Activated naive CD4-positive, alpha-beta T cell treated with anti-CD3 and anti-CD28 coated beads, Interleukin-2, amount 10 ng/mL, durations not matched to agents 7 days and 5 days (primary cell): ENCODE measurements around the gene PEG3.
"Not testable (repeated sequence)": the region's sequence is repeated elsewhere in the genome, so short reads cannot be mapped to it uniquely, and the experiment has no call there.

Experiments used
- CTCF ChIA-PET: fragments of 350-600 bp; sonication (Branson Sonifier 250); formaldehyde crosslinking; loops from one replicate; lab custom pipeline; 2021; ENCODE audit warnings: antibody characterized with exemption; lab: Charles Lee
- DNase-seq: peaks from one replicate; pipeline ENCODE4 v3.0.0-alpha.2; 2020
- H3K27ac Mint-ChIP-seq: one replicate; pipeline ENCODE4 v1.8.0; 2021; ENCODE audit warnings: mild to moderate bottlenecking, moderate library complexity, mixed read lengths
- H3K27me3 Mint-ChIP-seq: one replicate; pipeline ENCODE4 v1.8.0; 2021; ENCODE audit warnings: mild to moderate bottlenecking, mixed read lengths
- H3K36me3 Mint-ChIP-seq: one replicate; pipeline ENCODE4 v1.8.0; 2021; ENCODE audit warnings: mixed read lengths
- H3K4me1 Mint-ChIP-seq: one replicate; pipeline ENCODE4 v1.8.0; 2021; ENCODE audit warnings: mixed read lengths
- H3K4me3 Mint-ChIP-seq: one replicate; pipeline ENCODE4 v1.8.0; 2021; ENCODE audit warnings: mild to moderate bottlenecking, moderate library complexity, mixed read lengths
- H3K9me3 Mint-ChIP-seq: one replicate; pipeline ENCODE4 v1.8.0; 2021; ENCODE audit warnings: mixed read lengths

Gene PEG3

DNA sequence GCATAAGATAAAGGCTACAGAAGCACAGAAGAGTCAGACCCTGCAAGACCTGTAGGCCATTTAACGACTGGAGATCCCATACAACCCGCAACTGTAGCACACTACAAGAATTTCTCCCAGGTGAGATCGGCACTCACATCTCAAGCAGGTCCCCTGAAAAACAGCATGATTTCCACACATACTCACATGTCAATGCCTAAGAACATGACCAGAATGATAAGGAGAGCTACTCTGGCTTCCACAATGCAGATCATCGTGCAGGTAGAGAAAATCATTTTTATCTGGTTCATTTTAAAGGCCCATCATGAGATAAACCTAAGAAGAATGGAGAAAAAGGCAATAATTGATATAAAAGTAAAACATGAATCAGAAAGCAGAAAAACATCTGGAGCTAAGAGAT, 17.5 kb upstream of the PEG3 start:
- H3K36me3 Mint-ChIP-seq = no peaks in the 10 kb centered on the region
- no peak for DNase-seq
- H3K4me3 Mint-ChIP-seq = no peak overlapping the region
- H3K27ac Mint-ChIP-seq = no peak overlapping the region
- peaks cover 57% of the 10 kb centered on the region for H3K9me3 Mint-ChIP-seq
- H3K27me3 Mint-ChIP-seq = no peaks in the 10 kb centered on the region
- CTCF ChIA-PET = no interaction called here
- no peaks in the 10 kb centered on the region for H3K4me1 Mint-ChIP-seq

DNA sequence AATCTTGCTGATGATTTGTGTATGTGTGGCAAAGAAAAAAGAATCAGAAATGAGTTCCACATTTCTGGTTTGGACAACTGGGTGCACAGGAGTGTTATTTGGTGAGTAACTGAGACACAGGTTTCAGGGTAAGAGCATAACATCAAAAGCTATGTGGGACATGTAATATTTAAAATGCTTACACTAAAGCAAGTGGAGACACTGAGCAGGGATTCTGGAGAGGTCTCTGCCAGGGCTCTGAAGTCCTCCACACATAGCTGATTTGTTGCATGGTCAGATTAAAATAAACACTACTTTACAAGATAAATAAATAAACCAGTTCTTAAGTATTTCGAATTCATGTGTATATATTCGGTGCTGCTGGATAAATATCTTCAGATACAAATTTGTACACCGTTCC, 16.3 kb upstream of the PEG3 start:
- no peak for DNase-seq
- CTCF ChIA-PET = no interaction called here
- Mint-ChIP-seq H3K9me3 (peaks cover 61% of the 10 kb centered on the region), H3K27ac (no peak overlapping the region), H3K4me3 (no peak overlapping the region), H3K36me3 (no peaks in the 10 kb centered on the region), H3K27me3 (no peaks in the 10 kb centered on the region), H3K4me1 (no peaks in the 10 kb centered on the region)

DNA sequence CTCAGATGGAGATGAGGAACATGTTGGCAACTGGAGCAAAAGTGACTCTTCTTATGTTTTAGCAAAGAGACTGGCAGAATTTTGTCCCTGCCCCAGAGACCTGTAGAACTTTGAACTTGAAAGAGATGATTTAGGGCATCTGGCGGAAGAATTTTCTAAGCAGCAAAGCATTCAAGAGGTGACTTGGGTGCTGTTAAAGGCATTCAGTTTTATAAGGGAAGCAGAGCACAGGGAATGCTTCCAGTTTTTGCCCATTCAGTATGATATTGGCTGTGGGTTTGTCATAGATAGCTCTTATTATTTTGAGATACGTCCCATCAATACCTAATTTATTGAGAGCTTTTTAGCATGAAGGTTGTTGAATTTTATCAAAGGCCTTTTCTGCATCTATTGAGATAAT, 11.8 kb upstream of the PEG3 start:
- H3K9me3 Mint-ChIP-seq = peaks cover 59% of the 10 kb centered on the region
- CTCF ChIA-PET, DNase-seq, H3K27ac Mint-ChIP-seq, H3K4me3 Mint-ChIP-seq, H3K4me1 Mint-ChIP-seq, H3K27me3 Mint-ChIP-seq, H3K36me3 Mint-ChIP-seq: not testable (repeated sequence)

DNA sequence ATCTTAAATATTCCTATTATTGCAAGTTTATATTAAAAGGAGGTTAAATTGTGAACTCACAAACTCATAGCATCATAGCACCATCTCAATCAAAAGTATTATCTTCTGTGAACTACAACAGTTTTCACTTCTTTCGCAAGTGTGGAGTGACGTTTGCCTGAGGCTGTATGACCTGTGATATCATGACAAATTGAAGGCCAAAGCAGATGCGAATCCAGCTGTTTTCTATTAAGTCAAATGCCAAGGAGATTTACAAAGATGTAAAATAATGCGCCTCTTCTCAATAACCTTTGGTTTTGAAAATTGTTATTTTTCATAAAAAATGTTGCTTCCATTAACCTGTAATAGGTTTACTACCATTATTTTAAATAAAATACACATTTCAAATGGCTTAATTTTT, 7.6 kb upstream of the PEG3 start:
- H3K4me1 Mint-ChIP-seq = no peaks in the 10 kb centered on the region
- CTCF ChIA-PET = no interaction called here
- no peaks in the 10 kb centered on the region for H3K36me3 Mint-ChIP-seq
- H3K27me3 Mint-ChIP-seq = no peaks in the 10 kb centered on the region
- H3K9me3 Mint-ChIP-seq = peaks cover 44% of the 10 kb centered on the region
- no peak overlapping the region for H3K4me3 Mint-ChIP-seq
- H3K27ac Mint-ChIP-seq = no peak overlapping the region
- DNase-seq = no peak

DNA sequence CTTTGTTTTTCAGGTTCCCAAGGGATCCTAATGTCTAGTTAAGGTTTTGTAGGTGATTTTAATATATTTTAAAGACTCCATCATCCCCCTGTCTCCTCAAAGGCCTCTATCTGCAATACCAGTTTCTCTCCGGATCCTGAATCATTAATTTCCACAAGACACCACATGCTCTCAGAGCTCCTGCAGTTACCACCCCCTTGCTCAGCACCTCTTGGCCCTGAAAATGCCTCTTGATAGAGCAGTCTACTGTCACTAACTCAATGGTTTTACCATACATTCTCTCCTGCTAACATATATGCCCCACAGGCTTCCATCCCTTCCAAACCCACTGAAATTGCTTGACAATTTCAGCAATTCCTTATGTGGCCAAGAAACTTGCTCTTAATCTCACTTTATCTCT, 1.9 kb upstream of the PEG3 start:
- Mint-ChIP-seq H3K27ac (no peak overlapping the region), H3K9me3 (peaks cover 36% of the 10 kb centered on the region), H3K4me1 (no peaks in the 10 kb centered on the region), H3K4me3 (no peak overlapping the region), H3K36me3 (peaks cover 7% of the 10 kb centered on the region), H3K27me3 (no peaks in the 10 kb centered on the region)
- DNase-seq = no peak
- CTCF ChIA-PET = no interaction called here

DNA sequence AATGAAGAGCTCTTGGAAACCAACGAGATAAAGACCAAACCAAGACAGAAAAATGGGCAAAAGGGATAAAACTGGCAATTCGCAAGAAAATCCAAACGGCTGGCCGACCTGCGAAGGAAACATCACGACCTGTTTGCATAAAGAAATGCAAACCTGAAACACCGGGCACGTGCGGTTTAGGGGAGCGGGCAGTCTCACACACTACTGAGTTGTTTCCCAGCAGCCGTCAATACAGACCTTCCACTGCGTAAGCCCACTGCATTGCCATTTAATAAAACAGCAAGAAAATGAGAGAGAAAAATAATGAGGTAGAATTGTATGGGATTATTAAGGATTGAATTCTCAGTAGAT, 642 bp upstream of the PEG3 start:
- no peak overlapping the region for H3K27ac Mint-ChIP-seq
- H3K9me3 Mint-ChIP-seq = peaks cover 40% of the 10 kb centered on the region
- CTCF ChIA-PET = no interaction called here
- peaks cover 10% of the 10 kb centered on the region for H3K36me3 Mint-ChIP-seq
- DNase-seq = no peak
- no peak overlapping the region for H3K4me3 Mint-ChIP-seq
- no peaks in the 10 kb centered on the region for H3K4me1 Mint-ChIP-seq
- H3K27me3 Mint-ChIP-seq = no peaks in the 10 kb centered on the region

DNA sequence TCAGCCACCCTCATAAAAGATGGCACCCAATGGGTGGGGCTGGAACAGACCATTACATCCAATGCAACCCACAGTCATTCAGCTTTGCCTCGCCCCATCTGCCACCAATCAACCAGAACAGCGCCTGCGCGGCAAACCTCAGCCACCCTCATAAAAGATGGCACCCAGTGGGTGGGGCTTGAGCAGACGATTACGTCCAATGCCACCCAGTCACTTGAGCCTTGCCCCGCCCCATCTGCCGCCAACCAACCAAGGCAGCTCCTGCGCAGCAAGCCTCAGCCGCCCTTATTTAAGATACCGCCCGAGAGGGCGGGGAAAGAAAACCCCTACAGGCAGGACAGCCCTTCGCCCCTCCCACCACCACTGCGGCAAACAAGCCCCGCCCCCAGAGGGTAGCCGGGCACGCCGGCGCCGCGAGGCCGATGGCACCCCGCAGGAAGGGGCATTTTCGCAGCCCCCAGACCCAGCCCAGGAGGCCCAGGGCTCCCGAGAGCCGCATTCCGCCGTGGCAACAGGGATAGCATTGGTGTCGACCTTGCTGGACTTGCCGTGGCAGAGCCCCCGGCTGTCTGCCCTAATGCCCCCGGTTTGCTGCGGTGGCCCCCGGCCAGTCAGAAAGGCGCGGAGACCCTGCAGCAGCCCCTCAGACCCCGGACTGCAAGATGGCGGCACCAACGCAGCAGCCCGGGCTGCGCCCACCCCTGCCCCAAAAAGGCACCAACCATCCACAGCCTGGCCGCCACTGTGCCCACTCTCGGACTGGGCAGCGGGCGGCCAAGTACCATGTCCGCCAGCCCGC, 675 bp downstream of the PEG3 start:
- peak overlapping the region; percentile 33 for H3K27ac Mint-ChIP-seq
- H3K27me3 Mint-ChIP-seq = no peaks in the 10 kb centered on the region
- peaks cover 10% of the 10 kb centered on the region for H3K36me3 Mint-ChIP-seq
- no peak overlapping the region for H3K4me3 Mint-ChIP-seq
- no peak for DNase-seq
- peaks cover 46% of the 10 kb centered on the region for H3K9me3 Mint-ChIP-seq
- no peaks in the 10 kb centered on the region for H3K4me1 Mint-ChIP-seq
- CTCF ChIA-PET = no interaction called here

DNA sequence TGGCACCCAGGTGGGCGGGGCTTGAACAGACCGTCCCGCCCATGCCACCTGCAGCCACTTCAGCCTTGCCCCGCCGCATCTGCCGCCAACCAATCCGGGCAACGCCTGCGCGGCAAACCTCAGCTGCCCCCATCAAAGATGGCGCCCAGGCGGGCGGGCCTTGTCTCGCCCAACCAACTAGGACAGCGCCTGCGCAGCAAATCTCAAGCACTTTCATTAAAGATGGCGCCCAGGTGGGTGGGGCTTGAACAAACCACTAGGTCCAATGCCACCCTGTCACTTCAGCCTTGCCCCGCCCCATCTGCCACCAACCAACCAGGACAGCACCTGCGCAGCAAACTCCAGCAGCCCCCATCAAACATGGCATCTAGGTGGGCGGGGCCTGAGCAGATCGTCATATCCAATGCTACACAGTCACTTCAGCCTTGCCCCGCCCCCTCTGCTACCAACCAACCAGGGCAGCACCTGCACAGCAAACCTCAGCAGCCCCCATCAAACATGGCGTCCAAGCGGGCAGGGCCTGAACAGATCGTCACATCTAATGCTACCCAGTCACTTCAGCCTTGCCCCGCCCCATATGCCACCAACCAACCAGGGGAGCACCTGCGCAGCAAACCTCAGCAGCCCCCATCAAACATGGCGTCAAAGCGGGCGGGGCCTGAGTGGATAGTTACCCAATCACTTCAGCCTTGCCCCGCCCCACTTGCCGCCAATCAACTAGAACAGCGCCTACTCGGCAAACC, 1.4 kb downstream of the PEG3 start:
- Mint-ChIP-seq H3K9me3 (peaks cover 51% of the 10 kb centered on the region), H3K27ac (peak overlapping the region; percentile 33), H3K36me3 (peaks cover 10% of the 10 kb centered on the region), H3K4me3 (no peak overlapping the region), H3K27me3 (no peaks in the 10 kb centered on the region), H3K4me1 (no peaks in the 10 kb centered on the region)
- no peak for DNase-seq
- CTCF ChIA-PET = no interaction called here

DNA sequence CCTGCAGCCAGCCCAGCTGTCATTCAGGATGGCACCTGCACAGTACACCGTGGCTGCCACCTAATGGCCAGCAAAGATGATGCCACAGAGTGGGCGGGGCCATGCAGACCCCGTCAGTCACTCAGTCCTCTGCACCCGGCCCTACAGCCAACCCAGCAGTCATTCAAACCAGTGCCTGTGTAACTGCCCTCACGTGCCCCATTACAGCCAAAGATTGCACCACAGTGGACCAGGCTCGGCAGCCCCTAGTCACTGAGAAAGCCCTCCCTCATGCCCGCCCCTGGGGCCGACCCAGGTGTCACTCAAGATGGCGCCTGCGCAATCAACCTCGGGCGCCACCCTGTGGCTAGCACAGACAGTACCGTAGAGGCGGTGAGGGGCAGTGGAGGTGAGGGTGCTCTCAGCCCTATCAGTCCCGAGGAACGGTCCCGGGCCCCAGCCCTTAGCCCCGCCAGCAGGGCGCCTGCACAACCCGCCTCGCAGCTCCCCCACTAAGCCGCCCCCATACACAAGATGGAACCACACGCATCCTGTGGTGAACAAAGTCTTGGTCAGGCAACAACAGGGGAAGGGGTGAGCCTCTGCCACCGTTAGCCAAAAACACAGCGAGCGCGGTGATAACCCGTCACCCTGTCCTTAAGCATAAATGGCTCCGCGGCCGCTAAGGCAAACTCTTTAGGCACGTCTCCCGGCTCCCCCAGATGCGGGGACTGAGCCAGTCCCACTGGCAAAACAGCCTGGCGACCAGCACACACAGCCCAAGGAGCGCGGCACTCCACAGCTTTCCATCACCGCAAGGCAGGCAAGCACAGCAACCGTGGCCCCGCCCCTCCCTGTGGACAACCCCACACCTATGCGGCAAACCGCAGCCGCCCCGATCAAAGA, 2.3 kb downstream of the PEG3 start:
- Mint-ChIP-seq H3K4me1 (no peaks in the 10 kb centered on the region), H3K4me3 (no peak overlapping the region), H3K27ac (no peak overlapping the region), H3K9me3 (peaks cover 58% of the 10 kb centered on the region), H3K27me3 (no peaks in the 10 kb centered on the region), H3K36me3 (peaks cover 10% of the 10 kb centered on the region)
- CTCF ChIA-PET = no interaction called here
- DNase-seq = no peak

DNA sequence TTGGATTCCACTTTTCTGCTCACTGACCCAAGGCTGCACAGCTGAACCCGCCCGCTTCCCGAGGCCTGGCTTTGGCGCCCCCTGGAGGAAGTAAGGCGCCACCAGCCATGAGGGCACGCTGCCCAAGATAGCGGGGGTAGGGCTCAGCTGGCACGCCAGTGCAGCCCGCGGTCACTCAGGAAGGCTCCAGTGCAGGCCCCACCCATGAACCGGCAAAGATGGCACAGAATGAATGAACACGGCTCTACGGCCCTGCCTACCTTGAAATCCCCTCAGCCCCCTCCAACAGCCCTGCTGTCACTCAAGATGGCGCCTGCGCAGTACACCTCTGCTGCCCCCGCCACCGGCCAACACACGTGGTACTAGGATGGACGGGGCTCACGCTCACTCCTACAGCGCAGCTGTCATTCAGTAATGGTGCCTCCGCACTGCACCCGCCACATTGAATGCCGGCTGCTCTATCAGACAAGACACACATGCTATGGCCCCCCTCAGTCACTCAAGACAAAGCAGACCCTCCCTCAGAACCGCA, 3.0 kb downstream of the PEG3 start:
- H3K36me3 Mint-ChIP-seq = peaks cover 10% of the 10 kb centered on the region
- H3K27ac Mint-ChIP-seq = no peak overlapping the region
- H3K4me3 Mint-ChIP-seq = no peak overlapping the region
- no peaks in the 10 kb centered on the region for H3K4me1 Mint-ChIP-seq
- H3K27me3 Mint-ChIP-seq = no peaks in the 10 kb centered on the region
- CTCF ChIA-PET = no interaction called here
- H3K9me3 Mint-ChIP-seq = peaks cover 64% of the 10 kb centered on the region
- no peak for DNase-seq

DNA sequence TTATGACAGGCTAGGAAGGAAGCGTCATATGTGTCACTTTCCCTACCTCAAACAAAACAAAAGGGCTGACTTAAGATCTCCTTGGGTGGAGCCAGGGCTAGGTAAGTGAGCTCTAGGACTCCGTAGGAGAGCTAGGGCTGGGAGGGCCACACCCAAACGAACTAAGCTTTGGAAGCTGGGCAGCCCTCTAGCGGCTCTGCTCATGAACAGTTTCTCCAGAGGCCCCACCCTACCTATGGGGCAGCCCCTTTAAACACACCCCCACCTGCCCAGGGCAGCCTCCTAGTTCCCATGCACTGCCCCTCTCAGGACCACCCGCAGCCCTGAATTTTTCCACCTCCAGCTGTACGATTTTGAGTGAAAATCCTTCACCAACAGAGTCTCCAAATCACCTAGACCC, 3.5 kb downstream of the PEG3 start:
- no peak for DNase-seq
- Mint-ChIP-seq H3K36me3 (peaks cover 10% of the 10 kb centered on the region), H3K4me1 (no peaks in the 10 kb centered on the region), H3K9me3 (peaks cover 69% of the 10 kb centered on the region), H3K27ac (no peak overlapping the region), H3K4me3 (no peak overlapping the region), H3K27me3 (no peaks in the 10 kb centered on the region)
- CTCF ChIA-PET = no interaction called here

DNA sequence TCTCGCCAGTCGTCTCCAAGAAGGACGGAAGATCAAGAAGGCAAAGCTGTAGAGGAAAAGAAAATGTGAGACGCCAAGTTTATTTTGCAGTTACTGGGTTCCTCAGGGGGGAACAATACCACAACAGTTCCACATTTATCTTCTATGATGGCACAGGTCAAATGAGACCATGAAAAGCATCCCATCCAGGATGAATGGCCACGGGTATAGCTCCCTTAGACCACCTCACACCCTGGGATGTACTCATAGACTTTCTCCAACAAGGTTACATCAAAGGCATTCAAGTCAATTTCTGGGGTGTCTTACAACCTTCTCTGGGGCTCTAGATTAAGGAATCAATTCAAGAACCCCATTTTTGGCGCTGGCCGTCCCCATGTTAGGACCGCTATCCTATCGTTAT, 4.5 kb downstream of the PEG3 start:
- H3K27ac Mint-ChIP-seq = no peak overlapping the region
- H3K27me3 Mint-ChIP-seq = no peaks in the 10 kb centered on the region
- peaks cover 9% of the 10 kb centered on the region for H3K36me3 Mint-ChIP-seq
- no peaks in the 10 kb centered on the region for H3K4me1 Mint-ChIP-seq
- peaks cover 63% of the 10 kb centered on the region for H3K9me3 Mint-ChIP-seq
- no peak overlapping the region for H3K4me3 Mint-ChIP-seq
- no peak for DNase-seq
- CTCF ChIA-PET = no interaction called here

DNA sequence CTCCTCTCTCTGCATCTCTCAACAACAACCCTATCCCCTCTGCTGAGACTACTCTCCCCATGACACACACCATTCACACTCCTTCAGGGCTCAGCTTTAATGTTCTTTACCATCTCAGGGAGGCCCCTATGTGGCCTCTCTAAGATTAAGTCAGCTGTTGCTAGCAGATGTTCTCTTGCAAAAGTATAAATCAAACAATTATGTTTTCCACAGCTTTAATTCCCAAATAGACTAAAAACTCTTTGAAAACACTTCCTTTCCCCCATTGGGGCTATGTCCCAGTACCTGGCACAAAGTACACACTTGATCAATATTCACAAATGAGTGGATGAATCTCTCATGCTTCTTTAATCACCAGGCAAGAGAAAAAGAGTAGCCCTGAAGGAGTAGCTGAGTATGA, 5.1 kb downstream of the PEG3 start:
- DNase-seq = no peak
- H3K27me3 Mint-ChIP-seq = no peaks in the 10 kb centered on the region
- H3K9me3 Mint-ChIP-seq = peaks cover 59% of the 10 kb centered on the region
- H3K27ac Mint-ChIP-seq = no peak overlapping the region
- CTCF ChIA-PET = no interaction called here
- H3K4me1 Mint-ChIP-seq = no peaks in the 10 kb centered on the region
- H3K4me3 Mint-ChIP-seq = no peak overlapping the region
- peaks cover 7% of the 10 kb centered on the region for H3K36me3 Mint-ChIP-seq

DNA sequence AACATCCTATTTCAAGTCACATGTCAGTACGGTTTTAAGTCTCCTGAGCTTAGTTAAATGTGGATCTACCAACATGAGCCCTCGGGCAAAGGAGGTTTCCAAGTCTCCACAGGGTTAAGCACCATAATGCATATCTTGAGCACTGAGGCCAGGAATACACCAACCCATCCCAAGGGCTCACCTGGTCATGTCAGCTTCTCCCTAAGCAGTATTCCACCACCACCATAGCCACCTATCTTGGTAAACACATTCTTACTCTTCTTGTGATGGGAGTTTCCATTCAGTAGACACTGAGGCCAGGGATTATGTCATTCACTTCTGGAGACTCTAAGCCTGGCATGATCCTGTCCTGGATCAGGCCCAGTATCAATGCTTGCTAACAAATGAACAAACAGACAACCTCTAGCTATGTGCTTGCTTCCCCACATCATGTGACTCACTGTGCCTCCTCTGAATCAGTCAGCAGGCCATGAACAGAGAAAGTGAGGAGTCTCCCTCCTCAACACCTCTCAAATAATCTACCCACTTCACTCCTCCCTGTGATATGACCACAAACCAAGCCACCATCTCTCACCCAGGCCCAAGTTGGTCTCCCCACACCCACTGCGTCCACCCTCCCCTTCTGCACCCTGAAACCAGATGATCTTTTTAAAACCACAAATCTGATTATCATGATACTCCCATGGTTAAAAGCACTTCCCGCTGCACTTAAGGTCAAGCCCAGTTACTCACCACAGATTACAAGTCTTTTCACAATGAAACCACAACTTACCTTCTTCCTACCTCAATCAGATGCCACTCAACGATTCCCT, 5.8 kb downstream of the PEG3 start:
- Mint-ChIP-seq H3K9me3 (peaks cover 65% of the 10 kb centered on the region), H3K36me3 (peaks cover 7% of the 10 kb centered on the region), H3K27ac (no peak overlapping the region), H3K4me3 (no peak overlapping the region), H3K27me3 (no peaks in the 10 kb centered on the region), H3K4me1 (no peaks in the 10 kb centered on the region)
- CTCF ChIA-PET = no interaction called here
- no peak for DNase-seq
